H1 (cell line): ENCODE measurements around the gene TCFL5.

ENCODE experiments used
- CEBPB ChIP-seq: IDR thresholded peaks from 2 replicates; pipeline ENCODE4 v1.6.1; 2012; ENCODE audit warnings: low read depth, low read length
- EP300 ChIP-seq, 2 experiments: IDR thresholded peaks; 1 replicate in 1 of 2; 2 replicates in 1 of 2; pipeline ENCODE4 v1.6.1; 2011 to 2012; ENCODE audit warnings: low read depth in 2 of 2, low read length in 2 of 2, mild to moderate bottlenecking in 2 of 2, borderline replicate concordance in 1 of 2, inconsistent platforms in 1 of 2, moderate library complexity in 1 of 2
- GTF2F1 ChIP-seq: IDR thresholded peaks from 2 replicates; pipeline ENCODE4 v1.6.1; 2012; ENCODE audit warnings: low read depth, low read length, improper control_type of control experiment, borderline replicate concordance
- MAFK ChIP-seq: IDR thresholded peaks from 2 replicates; pipeline ENCODE4 v1.6.1; 2012; ENCODE audit warnings: low read depth, mild to moderate bottlenecking, improper control_type of control experiment, low read length
- TAF1 ChIP-seq: IDR thresholded peaks from 2 replicates; pipeline ENCODE4 v1.6.1; 2011; ENCODE audit warnings: mild to moderate bottlenecking, low read depth, low read length
- TF ChIP-seq, protein P1 (sequence below), 3 experiments: IDR thresholded peaks; 1 replicate in 2 of 3; 2 replicates in 1 of 3; pipeline versions ENCODE4 v1.5.1 to v1.6.1; 2011; ENCODE audit warnings: low read length in 3 of 3, mild to moderate bottlenecking in 3 of 3, inconsistent platforms in 2 of 3, low read depth in 1 of 3, moderate library complexity in 1 of 3; ENCODE audit not compliant: insufficient read depth in 1 of 3; ENCODE audit errors: control extremely low read depth in 1 of 3

- TF ChIP-seq, protein P1, sequence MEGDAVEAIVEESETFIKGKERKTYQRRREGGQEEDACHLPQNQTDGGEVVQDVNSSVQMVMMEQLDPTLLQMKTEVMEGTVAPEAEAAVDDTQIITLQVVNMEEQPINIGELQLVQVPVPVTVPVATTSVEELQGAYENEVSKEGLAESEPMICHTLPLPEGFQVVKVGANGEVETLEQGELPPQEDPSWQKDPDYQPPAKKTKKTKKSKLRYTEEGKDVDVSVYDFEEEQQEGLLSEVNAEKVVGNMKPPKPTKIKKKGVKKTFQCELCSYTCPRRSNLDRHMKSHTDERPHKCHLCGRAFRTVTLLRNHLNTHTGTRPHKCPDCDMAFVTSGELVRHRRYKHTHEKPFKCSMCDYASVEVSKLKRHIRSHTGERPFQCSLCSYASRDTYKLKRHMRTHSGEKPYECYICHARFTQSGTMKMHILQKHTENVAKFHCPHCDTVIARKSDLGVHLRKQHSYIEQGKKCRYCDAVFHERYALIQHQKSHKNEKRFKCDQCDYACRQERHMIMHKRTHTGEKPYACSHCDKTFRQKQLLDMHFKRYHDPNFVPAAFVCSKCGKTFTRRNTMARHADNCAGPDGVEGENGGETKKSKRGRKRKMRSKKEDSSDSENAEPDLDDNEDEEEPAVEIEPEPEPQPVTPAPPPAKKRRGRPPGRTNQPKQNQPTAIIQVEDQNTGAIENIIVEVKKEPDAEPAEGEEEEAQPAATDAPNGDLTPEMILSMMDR (IDR thresholded peaks at IDR 0.05; ENCODE audit: control extremely low read depth in 1 of 3, insufficient read depth in 1 of 3, low read depth in 1 of 3, low read length in 3 of 3) = no peak
- no peak for TF ChIP-seq MAFK
- TF ChIP-seq CEBPB = no peak
- TF ChIP-seq TAF1 = no peak
- TF ChIP-seq GTF2F1 = no peak
- TF ChIP-seq EP300 (IDR thresholded peaks at IDR 0.05; ENCODE audit: borderline replicate concordance in 1 of 2, low read depth in 2 of 2, low read length in 2 of 2) = no peak
Observed at GRCh38 chr20:62799036-62799435, 62.6 kb downstream of the TCFL5 start.
